GM18520 (cell line): ENCODE data around the gene RBM20.

Experiments used
- ATAC-seq: cut with Tn5 transposase; IDR thresholded peaks from one replicate; pipeline ENCODE4 v1.9.1; 2021; ENCODE audit not compliant: unreplicated experiment

The RBM20 gene

DNA sequence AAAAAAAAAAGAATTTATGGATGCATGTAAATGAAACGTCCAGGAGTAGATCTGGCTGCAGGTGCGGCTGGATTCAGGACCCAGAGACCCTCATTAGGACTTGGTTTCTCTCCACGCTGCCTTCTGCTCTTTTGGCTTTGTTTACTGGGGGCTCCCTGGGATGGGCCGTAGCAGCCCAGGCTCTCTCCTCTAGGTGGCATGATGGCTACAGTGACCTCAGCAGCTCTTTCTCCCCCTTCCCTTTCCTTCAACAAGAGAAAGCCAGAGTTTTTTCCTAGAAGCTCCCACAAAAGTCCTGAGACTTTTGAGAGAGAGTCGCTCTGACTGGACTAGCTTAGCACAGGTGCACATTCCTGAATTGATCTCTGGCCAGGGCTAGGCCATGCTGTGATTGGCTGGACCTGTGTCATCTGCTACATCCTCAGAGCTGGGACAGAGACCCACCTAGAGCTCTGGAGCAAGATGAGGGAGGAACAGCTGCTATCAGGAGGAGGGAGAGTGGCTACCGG is 159.7 kb downstream of the RBM20 start:
- no peak for ATAC-seq

DNA sequence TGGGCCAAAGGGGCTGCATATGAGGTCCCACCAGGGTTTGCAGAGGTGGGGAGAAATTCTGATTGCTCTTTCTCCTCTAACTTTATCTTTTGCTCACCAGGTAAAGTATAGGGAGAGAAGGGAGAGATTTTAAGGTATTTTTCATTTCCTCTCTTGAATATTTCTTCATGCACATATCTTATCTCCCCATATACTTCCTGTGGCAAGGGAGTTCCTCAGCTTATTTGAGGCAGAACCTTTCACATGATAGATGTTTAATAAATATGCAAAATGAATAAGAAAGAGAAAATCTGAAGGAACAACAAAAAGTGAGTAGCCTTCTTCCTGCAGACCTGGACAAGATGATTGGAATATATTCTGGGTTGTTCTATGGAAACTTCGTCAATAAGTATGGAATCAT is 160.2 kb downstream of the RBM20 start:
- no peak for ATAC-seq

DNA sequence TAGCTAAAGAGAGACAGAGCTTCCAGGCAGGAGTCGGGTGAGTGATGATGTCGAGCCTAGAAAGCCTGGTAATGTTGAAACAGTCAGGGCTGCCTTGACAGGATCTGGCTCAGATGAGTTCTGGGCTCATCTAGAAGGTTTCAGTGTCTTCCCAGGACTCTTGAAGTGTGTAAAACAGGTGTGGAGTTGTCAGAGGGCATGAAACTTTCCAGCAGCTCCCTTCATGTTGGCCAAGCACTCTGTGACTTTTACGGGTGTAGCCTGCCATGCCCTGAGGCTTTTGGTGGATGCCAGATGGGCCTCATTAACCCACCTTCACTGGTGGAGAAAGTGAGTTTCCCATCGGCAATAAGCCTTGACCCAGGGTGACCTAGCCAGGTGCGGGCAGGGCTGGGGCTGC is 161.2 kb downstream of the RBM20 start:
- ATAC-seq: no peak

DNA sequence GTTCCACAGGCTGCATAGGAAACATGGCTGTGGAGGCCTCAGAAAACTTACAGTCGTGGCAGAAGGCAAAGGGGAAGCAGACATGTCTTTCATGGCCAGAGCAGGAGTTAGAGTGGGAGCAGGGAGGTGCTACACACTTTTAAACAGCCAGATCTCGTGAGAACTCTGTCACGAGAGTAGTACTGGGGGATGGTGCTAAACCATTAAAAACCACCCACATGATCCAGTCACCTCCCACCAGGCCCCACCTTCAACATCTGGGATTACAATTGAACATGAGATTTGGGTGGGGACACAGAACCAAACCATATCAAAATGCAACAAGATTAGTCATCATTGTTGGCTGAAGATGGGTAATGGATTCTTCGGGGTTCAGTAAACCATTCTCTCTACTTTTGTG is 162.2 kb downstream of the RBM20 start:
- ATAC-seq: no peak

DNA sequence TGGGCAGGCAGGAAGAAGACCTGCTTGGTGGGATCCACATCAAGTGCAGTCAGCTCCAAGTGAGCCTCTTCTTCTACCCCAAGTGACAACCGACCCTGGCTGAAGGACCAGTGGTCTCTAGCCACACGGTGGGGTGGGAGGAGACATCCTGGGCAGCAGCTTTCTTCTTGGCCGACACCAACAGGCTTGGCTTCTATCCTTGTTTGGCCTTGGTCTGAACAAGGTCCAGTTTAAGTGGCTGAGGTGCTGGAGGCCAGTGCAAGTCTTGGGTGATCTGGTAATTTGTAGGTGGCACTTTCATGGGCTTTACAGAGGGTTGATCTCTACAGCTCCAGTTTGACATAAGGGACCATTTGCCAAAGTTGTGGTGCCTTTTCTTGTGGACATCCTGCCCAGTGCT is 164.0 kb downstream of the RBM20 start:
- ATAC-seq: no peak

DNA sequence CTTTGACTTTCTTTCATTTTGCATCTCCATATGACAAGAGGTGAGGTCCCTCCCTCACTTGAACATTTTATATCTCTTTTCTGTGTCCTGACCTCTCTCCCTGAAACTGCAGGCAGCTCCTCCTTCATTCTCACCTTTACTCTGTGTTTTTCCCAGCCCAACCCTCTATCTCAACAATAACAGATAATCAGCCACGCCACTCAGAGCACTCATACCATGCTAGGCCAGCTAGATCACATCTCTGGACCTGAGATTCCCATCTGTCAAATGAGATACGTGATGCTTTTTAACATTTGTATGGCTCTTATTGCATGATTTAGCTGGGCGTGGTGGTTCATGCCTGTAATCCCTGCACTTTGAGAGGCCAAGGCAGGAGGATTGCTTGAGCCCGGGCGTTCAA is 164.5 kb downstream of the RBM20 start:
- no peak for ATAC-seq

DNA sequence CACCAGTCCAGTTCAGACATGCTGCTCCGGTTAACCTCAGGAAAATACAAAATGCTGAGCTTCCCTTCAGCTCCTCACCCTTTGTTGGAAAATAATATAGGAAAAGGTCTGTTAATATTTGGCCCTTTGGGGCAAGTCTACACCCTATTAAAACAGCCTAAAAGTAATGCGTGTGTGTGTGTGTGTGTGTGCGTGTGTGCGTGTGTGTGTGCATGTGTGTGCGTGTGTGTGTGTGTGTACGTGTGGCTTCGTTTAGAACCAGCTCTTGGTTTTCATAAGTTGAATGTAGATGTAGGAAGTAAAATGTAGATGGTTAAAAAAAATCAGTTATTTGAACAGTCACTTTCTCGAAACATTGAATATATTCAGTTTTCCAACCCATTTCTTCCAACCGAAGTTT is 166.5 kb downstream of the RBM20 start:
- ATAC-seq: no peak

DNA sequence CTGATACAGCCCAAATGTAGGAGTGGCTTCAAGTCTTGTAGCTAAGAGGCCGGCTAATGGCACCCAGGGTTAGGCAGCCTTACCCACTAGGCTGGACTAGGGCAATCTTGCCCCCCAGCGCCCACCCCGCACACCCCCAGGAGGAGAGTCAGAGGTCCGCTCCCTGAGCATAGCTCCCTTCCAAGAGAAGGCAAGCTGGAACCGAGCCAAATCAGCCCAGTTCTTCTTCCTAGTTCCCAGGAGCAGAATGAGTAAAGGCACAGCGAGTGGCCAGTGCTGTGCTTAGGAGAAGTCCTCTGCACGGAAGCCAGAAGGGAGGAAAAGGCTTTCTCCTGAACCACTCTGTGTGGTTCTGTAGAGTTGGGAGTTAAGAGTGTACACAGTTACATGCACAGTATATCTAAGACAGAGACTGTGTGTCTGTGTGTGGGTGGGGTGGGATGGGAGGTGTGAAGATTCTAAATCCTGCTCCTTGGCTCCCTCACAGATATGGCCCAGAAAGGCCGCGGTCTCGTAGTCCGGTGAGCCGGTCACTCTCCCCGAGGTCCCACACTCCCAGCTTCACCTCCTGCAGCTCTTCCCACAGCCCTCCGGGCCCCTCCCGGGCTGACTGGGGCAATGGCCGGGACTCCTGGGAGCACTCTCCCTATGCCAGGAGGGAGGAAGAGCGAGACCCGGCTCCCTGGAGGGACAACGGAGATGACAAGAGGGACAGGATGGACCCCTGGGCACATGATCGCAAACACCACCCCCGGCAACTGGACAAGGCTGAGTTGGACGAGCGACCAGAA is 167.8 kb downstream of the RBM20 start:
- no peak for ATAC-seq

DNA sequence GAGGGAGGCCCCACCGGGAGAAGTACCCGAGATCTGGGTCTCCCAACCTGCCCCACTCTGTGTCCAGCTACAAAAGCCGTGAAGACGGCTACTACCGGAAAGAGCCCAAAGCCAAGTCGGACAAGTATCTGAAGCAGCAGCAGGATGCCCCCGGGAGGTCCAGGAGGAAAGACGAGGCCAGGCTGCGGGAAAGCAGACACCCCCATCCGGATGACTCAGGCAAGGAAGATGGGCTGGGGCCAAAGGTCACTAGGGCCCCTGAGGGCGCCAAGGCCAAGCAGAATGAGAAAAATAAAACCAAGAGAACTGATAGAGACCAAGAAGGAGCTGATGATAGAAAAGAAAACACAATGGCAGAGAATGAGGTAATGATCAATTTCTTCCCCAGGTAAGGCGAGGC is 168.4 kb downstream of the RBM20 start:
- ATAC-seq: no peak

DNA sequence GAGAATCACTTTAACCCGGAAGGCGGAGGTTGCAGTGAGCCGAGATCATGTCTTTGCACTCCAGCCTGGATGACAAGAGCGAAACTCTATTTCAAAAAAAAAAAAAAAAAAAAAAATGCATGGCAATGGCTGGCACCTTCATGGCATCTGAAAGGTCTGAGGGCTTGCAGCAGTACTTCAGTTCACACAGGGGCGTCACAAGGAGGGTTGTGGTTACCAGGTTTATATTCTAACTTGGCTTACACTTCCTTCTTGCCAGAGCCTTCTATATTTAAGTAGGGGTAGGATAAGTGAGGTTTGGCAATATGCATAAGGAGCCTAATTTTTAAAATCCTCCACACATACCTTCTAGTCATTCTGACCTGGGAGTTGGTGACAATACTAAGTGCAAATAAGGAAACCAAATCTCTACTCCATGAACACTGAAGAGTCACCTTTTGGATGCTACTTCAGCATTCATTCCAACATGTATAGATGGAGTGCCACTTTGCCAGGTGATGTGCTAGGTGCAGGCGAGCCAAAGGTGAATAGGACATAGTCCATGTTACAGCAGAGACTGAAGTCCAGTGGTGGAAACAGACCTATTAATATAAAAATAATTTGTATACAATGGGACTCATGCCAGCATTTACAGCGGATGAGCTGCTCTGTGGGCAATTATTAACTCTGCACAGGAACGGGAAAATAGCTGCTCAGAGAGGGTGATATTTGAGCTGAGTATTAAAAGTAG is 169.8 kb downstream of the RBM20 start:
- no peak for ATAC-seq

DNA sequence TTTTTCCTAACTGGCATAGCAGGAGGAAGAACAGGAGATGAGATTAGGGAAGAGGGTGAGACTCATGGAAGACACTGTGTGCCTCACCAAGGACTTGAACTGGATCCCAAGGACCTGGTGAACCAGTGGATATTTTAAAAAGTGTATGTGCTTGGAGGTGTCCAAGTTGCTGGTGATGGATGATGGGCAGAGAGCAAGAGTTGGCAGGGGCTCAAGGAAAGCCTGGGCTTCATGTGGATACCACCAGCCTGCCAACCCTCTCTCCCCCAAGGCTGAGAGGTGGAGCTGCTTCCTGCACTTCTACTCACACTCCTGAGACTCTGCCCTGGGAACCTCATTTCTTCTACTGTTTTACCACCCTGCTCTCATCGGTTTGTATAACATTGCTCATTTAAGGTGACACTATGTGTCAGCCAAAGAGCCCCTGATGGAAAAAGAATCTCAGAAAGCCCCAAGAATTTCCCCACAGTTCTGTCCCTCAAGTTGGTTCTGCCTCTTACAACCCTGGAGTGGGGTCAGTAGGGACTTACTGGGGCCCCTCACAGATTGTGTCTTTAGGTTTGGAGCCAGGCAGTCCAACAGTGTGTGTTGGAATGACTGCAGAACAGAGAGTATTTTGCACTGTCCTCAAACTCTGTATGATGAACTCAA is 171.3 kb downstream of the RBM20 start:
- peak; percentile 86 for ATAC-seq

DNA sequence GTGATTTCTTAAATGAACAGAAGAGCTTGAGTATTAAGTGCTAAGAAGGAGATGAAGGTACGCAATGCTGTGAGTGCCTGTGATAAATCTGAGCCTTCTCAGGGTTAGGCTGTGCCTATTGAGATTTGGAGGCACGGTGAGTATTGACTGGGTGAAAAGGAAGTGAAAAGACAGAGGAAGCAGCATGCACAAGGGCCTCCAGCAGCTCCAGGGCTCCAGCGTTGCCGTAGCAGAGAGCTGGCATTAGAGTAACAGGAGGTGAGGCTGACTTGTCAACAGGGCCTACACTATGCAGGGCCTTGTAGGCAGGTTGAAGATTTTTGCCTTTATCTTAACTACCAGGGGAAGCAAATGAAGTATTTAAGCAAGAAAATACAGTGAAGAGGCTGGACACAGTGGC is 173.5 kb downstream of the RBM20 start:
- no peak for ATAC-seq

DNA sequence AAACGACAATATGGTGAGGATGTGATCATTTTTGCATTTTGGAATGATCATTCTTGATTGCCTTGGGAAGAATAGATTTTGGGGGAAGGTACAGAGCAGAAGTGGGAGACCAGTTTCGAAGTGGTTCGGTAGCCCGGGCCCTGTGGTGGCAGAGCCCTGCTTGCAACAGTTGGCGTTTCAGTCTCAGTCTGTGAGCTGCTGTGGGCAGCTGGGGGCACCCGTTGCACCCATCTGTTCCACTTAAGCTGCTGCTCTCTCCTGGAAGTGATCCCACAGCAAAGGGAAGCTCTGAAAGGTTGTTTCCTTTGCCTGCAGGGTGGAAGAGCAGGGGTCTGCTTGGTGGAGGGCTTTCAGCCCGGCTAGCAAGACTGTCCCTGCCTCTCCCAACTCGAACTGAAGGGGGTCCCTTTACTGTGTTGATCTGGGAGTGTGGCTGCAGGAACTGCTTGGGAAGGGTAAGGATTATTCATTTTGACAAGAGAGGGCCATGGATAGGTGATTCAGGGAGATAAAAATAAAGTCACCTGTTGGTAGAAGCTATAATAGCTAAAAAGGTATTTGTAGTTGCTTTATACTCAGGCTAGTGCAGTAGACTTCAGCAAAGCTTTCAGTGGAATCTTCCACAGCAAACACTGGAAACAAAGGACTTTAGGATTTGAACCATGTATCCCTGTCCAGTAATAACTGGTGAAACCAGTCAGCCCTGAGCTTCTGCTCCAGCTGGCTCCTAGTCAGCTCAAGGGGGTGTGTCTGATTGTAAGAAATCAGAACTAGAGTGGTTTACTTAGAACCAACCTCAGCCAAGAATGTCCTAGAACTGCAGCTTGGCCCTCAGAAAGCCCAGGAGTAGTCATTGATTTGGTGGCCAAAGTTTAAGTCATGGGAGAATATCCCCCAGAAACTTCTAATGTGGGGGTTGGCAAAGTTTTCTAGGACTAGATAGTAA is 174.4 kb downstream of the RBM20 start:
- no peak for ATAC-seq

DNA sequence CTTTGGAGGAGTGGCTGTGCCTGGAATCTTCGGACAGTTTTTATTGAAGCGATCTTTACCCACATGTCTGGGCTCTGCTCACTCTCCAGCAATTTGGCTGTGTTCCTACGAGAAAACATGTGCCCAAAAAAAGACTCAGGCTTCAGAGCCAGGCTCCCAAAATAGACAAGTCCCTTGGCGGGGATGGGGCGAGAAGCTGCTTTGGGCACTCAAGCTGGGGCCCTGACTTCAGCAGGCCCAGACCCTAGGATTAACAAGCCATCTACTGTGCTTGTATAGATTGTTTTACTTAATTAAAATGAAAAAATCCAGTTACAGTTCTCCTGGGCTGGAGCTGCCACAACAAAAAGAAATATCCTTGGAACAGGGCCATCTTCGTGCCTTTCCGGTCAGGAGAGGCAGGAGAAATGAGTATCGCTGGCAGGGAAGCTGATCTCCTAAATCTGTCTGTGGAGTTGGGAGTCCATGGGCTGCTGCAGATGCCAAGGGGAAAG is 176.2 kb downstream of the RBM20 start:
- no peak for ATAC-seq

DNA sequence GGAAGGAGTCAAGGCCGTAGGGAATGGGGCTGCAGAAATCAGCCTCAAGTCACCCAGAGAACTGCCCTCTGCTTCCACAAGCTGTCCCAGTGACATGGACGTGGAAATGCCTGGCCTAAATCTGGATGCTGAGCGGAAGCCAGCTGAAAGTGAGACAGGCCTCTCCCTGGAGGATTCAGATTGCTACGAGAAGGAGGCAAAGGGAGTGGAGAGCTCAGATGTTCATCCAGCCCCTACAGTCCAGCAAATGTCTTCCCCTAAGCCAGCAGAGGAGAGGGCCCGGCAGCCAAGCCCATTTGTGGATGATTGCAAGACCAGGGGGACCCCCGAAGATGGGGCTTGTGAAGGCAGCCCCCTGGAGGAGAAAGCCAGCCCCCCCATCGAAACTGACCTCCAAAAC is 177.4 kb downstream of the RBM20 start:
- no peak for ATAC-seq

DNA sequence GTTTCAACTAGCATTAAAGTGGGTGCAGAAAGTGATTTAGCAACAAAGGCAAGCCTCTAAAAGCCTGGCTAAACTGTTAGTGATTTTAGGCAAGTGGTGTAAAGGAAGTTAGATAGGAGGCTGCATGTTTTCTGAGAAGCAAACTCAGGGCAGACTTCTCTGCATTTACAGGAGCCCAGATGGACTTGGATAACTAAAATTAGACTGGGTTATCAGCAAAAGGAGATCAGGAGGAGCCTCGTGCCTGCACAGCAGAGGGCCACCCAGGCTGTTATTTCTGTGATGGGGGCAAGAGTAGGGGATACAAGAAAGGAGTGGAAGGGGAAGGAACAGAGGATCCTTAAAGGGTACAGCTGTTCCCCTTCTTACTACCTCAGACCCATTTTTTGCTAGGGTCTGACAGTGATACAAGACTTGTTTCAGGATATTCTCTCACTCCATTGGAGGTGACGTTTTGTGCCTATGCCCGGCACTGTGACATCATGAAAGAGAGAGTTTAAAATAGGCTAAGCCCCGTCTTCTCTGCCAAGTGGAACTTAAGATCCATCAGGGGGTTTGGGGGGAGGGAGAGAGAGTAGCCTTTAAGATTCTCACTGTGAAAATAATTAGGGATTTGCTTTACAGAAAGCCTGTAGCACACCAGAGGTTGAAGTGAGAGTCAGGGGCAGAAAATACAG is 178.0 kb downstream of the RBM20 start:
- no peak for ATAC-seq

DNA sequence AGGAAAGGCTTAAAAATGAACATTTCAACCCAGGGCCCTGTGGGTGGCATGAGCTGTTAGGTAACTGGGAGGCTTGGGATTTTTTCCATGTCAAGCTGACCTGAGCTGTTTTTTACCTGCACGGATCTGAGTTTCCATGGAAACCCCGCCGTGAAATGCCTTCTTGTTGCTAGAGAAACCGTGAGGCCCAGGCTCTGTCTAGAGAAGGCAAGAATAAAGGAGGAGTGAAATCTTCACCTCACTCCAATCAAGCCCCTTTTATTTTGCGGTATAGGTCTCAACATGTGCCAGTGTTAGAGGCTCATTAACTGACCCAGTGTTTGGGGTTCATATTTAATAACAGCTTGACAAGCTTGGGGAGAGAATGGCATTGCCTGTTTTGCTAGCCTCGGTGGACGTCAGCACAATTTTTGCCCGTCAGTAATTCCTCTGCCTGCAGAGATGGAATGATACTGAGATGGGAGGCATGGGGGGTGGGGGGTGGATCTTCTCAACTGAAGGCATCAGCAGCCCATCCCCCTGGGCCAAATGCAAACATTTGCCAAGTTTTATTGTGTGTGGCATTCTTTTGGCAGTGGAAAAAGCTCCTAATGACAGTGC is 178.7 kb downstream of the RBM20 start:
- ATAC-seq: no peak

DNA sequence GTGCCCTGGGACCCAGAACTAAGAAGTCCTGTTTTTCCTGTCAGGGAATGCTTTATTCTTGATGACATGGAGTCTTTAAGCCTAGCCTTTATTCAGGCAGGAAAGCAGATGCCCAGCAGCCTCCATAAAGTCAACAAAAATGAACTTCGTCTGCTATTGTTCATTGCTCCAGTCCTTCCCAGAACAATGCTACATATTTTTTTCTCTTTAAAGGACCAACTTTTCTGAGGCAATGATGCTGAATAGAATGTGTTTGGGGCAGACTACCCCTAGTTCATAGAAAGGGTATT is 180.0 kb downstream of the RBM20 start:
- no peak for ATAC-seq

DNA sequence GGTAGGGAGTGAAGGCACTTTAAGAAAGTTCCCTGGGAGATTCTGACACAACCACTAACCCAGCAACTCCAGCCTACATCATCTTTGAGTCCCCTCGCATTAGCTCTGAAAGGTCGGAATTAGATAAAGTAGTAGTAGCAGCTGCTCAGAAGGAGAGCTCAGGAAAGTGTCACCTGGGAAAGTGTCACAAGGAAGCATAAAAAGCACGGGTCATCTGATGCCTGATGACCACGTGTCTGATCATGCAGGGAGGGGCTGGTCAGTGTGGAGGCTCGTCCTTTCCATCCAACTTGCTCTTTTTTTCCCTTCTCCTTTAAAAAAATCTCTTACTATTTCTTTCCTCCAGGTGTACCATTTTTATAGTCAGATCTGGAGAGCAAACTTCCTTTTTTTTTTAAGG is 180.5 kb downstream of the RBM20 start:
- ATAC-seq: no peak

DNA sequence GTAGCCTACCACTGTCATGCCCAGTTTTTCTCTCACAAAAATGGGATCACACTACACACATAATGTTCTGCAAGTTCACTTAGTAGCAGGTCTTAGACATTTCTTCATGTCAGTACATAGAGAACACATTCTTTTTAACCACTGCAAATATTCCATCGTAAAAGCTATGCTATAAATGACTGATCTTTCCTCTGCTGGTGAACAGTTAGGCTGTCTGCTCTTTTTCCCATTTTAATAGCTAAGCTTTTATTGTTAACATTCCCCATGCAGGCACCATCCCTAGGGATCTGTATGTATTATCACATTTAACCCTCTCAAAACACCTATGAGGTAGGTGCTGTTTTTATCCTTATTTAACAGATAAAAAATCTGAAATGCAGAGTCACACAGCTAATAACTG is 181.4 kb downstream of the RBM20 start:
- no peak for ATAC-seq
